Tibial nerve (tissue), 4 donors: ENCODE data around the gene CCDC106.

ENCODE experiments used
- CTCF ChIP-seq, 5 experiments: fragments of 200-600 bp in 3 of 5; fragments of 450-650 bp in 2 of 5; sonication (generic) in 3 of 5; IDR thresholded peaks; one replicate each; pipeline ENCODE4 v1.5.1; 2016 to 2019; ENCODE audit warnings: antibody characterized with exemption in 5 of 5, mild to moderate bottlenecking in 3 of 5, moderate library complexity in 2 of 5
- EP300 ChIP-seq, 2 donors: sonication (generic); formaldehyde crosslinking; IDR thresholded peaks; one replicate each; pipeline ENCODE4 v1.6.1; 2017; ENCODE audit warnings: antibody characterized with exemption in 2 of 2, mild to moderate bottlenecking in 1 of 2
- POLR2A ChIP-seq, 2 donors: fragments of 450-650 bp; IDR thresholded peaks; one replicate each; pipeline ENCODE4 v1.6.1; 2017; ENCODE audit warnings: antibody characterized with exemption in 2 of 2, mild to moderate bottlenecking in 2 of 2, moderate library complexity in 2 of 2

DNA sequence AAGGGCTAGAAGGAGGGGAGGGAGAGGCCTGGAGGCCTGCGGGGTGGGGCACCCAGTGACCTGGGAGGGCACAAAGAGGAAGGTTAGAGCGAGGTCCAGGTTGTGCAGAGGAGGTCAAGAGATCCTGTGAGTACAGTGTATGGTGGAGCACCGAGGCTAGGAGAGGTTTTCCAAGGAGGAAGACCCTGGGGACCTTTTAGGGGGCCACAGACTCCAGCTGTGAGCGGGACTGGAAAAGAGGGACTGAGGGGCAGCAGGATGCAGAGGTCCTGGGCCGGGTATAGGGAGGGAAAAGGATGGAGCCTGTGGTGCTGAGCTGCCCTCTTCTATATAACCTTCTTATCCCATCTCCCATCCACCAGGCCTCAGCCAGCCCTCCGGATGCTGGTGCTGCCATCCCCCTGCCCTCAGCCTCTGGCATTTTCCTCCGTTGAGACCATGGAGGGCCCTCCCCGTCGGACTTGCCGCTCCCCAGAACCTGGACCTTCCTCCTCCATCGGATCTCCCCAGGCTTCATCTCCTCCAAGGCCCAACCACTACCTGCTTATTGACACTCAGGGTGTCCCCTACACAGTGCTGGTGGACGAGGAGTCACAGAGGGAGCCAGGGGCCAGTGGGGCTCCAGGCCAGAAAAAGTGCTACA lies 3.7 kb upstream of the CCDC106 start:
- TF ChIP-seq CTCF (IDR thresholded peaks at IDR 0.05) (no peak), EP300 (IDR thresholded peaks at IDR 0.05) (no peak), POLR2A (IDR thresholded peaks at IDR 0.05) (no peak)
